HCT116 (cell line): Measurements from ENCODE around the gene FASTKD2. TPM values are rescaled to one million over a fixed set of nuclear protein-coding genes. Genes with fewer than 3 reads are reported as not detected.

Experiments used
- ATAC-seq: fragments of 200-7000 bp; cut with Tn5 transposase; 2 replicates; pipeline ENCODE4 v1.9.1; 2020; ENCODE audit warnings: mild to moderate bottlenecking, moderate library complexity
- BruUV-seq: library from RNA; stranded (reverse); fragments of 400-500 nt; replicated peaks from 2 replicates; lab custom pipeline; 2021; lab: Mats Ljungman, UMichigan
- CTCF ChIA-PET: fragments of 300-600 bp; sonication (Branson Sonifier 250); formaldehyde crosslinking; loops from one replicate; lab custom pipeline; 2021; ENCODE audit warnings: antibody characterized with exemption; lab: Charles Lee
- POLR2A ChIA-PET: fragments of 300-600, 350-600 bp; sonication (Branson Sonifier 250); formaldehyde crosslinking; loops from one replicate; lab custom pipeline; 2021; ENCODE audit warnings: antibody characterized with exemption; lab: Charles Lee
- RAD21 ChIA-PET, 2 experiments: fragments of 300-600 bp; sonication (Branson Sonifier 250); formaldehyde crosslinking; loops; one replicate each; lab custom pipeline; 2023; ENCODE audit warnings: low total read pairs in 2 of 2; ENCODE audit not compliant: uncharacterized antibody in 2 of 2, unreplicated experiment in 2 of 2, low non-redundant PET in 1 of 2; lab: Charles Lee
- DNase-seq: peaks from one replicate; pipeline ENCODE4 v3.0.0-alpha.2; 2010; ENCODE audit warnings: low read depth, low spot score
- H2AFZ ChIP-seq: fragments of 200-600 bp; shearing (Covaris generic), sonication (generic); 2 replicates; pipeline ENCODE4 v1.6.1; 2017; ENCODE audit warnings: low read depth, mixed run types, mixed read lengths, antibody characterized with exemption, low read length; ENCODE audit not compliant: poor library complexity, severe bottlenecking
- H3K27ac ChIP-seq: 2 replicates; pipeline ENCODE4 v1.5.1; 2012; ENCODE audit warnings: low read depth, low read length
- H3K27me3 ChIP-seq: fragments of 200-600 bp; sonication (generic); 2 replicates; pipeline ENCODE4 v1.6.1; 2016; ENCODE audit warnings: mixed run types, low read length, mixed read lengths; ENCODE audit not compliant: insufficient read depth
- H3K36me3 ChIP-seq, 2 experiments: fragments of 200-500 bp in 1 of 2; fragments of 200-600 bp in 1 of 2; sonication (Bioruptor generic) in 1 of 2; sonication (generic) in 1 of 2; 2 replicates each; pipeline versions ENCODE4 v1.5.1 to v1.6.1; 2014 to 2016; ENCODE audit warnings: low read length in 2 of 2, inconsistent platforms in 1 of 2, mixed read lengths in 1 of 2, mixed run types in 1 of 2; ENCODE audit not compliant: insufficient read depth in 2 of 2, control insufficient read depth in 1 of 2
- H3K4me1 ChIP-seq, 2 experiments: fragments of 200-600 bp in 1 of 2; sonication (generic) in 1 of 2; 2 replicates each; pipeline versions ENCODE4 v1.5.1 to v1.6.1; 2012 to 2017; ENCODE audit warnings: low read length in 2 of 2, inconsistent platforms in 1 of 2, mild to moderate bottlenecking in 1 of 2, mixed read lengths in 1 of 2, mixed run types in 1 of 2, moderate library complexity in 1 of 2; ENCODE audit not compliant: insufficient read depth in 2 of 2, control insufficient read depth in 1 of 2
- H3K4me2 ChIP-seq: fragments of 200-600 bp; sonication (generic); 2 replicates; pipeline ENCODE4 v1.6.1; 2017; ENCODE audit warnings: mixed run types, low read length, mixed read lengths
- H3K4me3 ChIP-seq, 2 experiments: fragments of 200-600 bp in 1 of 2; sonication (generic) in 1 of 2; replicated peaks in 1 of 2; 2 replicates each; pipeline ENCODE4 v1.5.1; 2011 to 2016; ENCODE audit warnings: low read length in 2 of 2, control low read depth in 1 of 2, low read depth in 1 of 2, mild to moderate bottlenecking in 1 of 2, mixed read lengths in 1 of 2, mixed run types in 1 of 2
- H3K79me2 ChIP-seq: fragments of 200-600 bp; sonication (generic); 2 replicates; pipeline ENCODE4 v1.6.1; 2017; ENCODE audit warnings: mild to moderate bottlenecking, mixed run types, low read length, moderate library complexity, mixed read lengths; ENCODE audit not compliant: insufficient read depth
- H3K9ac ChIP-seq: fragments of 200-600 bp; sonication (generic); 2 replicates; pipeline ENCODE4 v1.6.1; 2016; ENCODE audit warnings: low read length, mixed read lengths
- H3K9me2 ChIP-seq: fragments of 200-600 bp; sonication (generic), shearing (Covaris generic); 2 replicates; pipeline ENCODE4 v1.6.1; 2017; ENCODE audit warnings: mixed run types, mild to moderate bottlenecking, moderate library complexity; ENCODE audit not compliant: insufficient read depth
- H3K9me3 ChIP-seq, 2 experiments: fragments of 200-500 bp in 1 of 2; fragments of 200-600 bp in 1 of 2; sonication (Bioruptor generic) in 1 of 2; sonication (generic) in 1 of 2; 2 replicates each; pipeline ENCODE4 v1.6.1; 2014 to 2017; ENCODE audit warnings: low read length in 2 of 2, mixed read lengths in 2 of 2, inconsistent platforms in 1 of 2, low read depth in 1 of 2, mild to moderate bottlenecking in 1 of 2, mixed run types in 1 of 2, moderate library complexity in 1 of 2; ENCODE audit not compliant: control insufficient read depth in 1 of 2, insufficient read depth in 1 of 2
- H4K20me1 ChIP-seq: fragments of 200-600 bp; sonication (generic), shearing (Covaris generic); 2 replicates; pipeline ENCODE4 v1.6.1; 2017; ENCODE audit warnings: mixed run types, mild to moderate bottlenecking, moderate library complexity; ENCODE audit not compliant: insufficient read depth
- CEBPB ChIP-seq: IDR thresholded peaks from 2 replicates; pipeline ENCODE4 v1.6.1; 2012; ENCODE audit warnings: low read depth
- CTCF ChIP-seq, 3 experiments: fragments of 200-600 bp in 1 of 3; sonication (generic) in 1 of 3; IDR thresholded peaks in 2 of 3; conservative IDR thresholded peaks in 1 of 3; 2 replicates each; pipeline ENCODE4 v1.5.1; 2012 to 2017; ENCODE audit warnings: low read depth in 2 of 3, low read length in 2 of 3, antibody characterized with exemption in 1 of 3, borderline replicate concordance in 1 of 3, control low read depth in 1 of 3, mild to moderate bottlenecking in 1 of 3, mixed read lengths in 1 of 3, mixed run types in 1 of 3, moderate library complexity in 1 of 3; ENCODE audit not compliant: insufficient read depth in 1 of 3
- ELF1 ChIP-seq: IDR thresholded peaks from 2 replicates; pipeline ENCODE4 v1.6.1; 2012; ENCODE audit warnings: low read depth, borderline replicate concordance
- EZH2 ChIP-seq: fragments of 200-600 bp; sonication (generic); IDR thresholded peaks from 2 replicates; pipeline ENCODE4 v1.6.1; 2017; ENCODE audit warnings: antibody characterized with exemption, mixed run types
- MAX ChIP-seq: IDR thresholded peaks from 2 replicates; pipeline ENCODE4 v1.6.1; 2012
- REST ChIP-seq: IDR thresholded peaks from 2 replicates; pipeline ENCODE4 v1.6.1; 2012; ENCODE audit warnings: low read depth
- SP1 ChIP-seq: IDR thresholded peaks from 2 replicates; pipeline ENCODE4 v1.6.1; 2012; ENCODE audit warnings: low read depth
- TCF7L2 ChIP-seq: IDR thresholded peaks from 2 replicates; pipeline ENCODE4 v1.7.0; 2011; ENCODE audit warnings: borderline replicate concordance, inconsistent platforms; ENCODE audit not compliant: insufficient read depth, insufficient read length; ENCODE audit errors: extremely low read depth
- ZBTB33 ChIP-seq: IDR thresholded peaks from 2 replicates; pipeline ENCODE4 v1.6.1; 2011; ENCODE audit warnings: mild to moderate bottlenecking, low read length, moderate library complexity; ENCODE audit not compliant: insufficient replicate concordance; ENCODE audit errors: extremely low read depth
- intact Hi-C: fragments of 100-400 bp; cut with micrococcal nuclease; formaldehyde crosslinking; loops from 2 replicates; pipeline ENCODE4 v1.10.0; 2022
- total RNA-seq: library from RNA; stranded (reverse); gene quantifications from one replicate; pipeline ENCODE4 v1.2.1, GENCODE V29; 2021; ENCODE audit not compliant: unreplicated experiment

The FASTKD2 gene
- total RNA-seq, 1 experiment from 2014 or later: 24.4 TPM

GRCh38 chr2:206733341-206733740, 32.1 kb upstream of the FASTKD2 start:
- Histone ChIP-seq H3K4me1 (peaks cover 0 to 5% of the 10 kb centered on the region in 2 experiments; a peak in 2 of 4 replicates), H3K9me2 (no peaks in the 10 kb centered on the region), H3K79me2 (no peaks in the 10 kb centered on the region), H4K20me1 (no peaks in the 10 kb centered on the region), H3K36me3 (no peaks in the 10 kb centered on the region), H3K27ac (no peak overlapping the region), H3K27me3 (no peaks in the 10 kb centered on the region), H3K4me3 (no peak overlapping the region), H2AFZ (no peak overlapping the region), H3K9me3 (no peaks in the 10 kb centered on the region), H3K4me2 (no peak overlapping the region), H3K9ac (no peak overlapping the region)
- TF ChIP-seq ELF1 (no peak), MAX (no peak), SP1 (no peak), CEBPB (no peak), TCF7L2 (no peak), ZBTB33 (no peak), CTCF (IDR thresholded peaks at IDR 0.05 in 2 of 3, conservative IDR thresholded peaks at IDR 0.05 in 1 of 3; ENCODE audit: borderline replicate concordance in 1 of 3, insufficient read depth in 1 of 3, low read depth in 2 of 3, low read length in 2 of 3) (no peak), EZH2 (no peak), REST (no peak)
- DNase-seq (no peak), ATAC-seq (no peak)
- ChIA-PET POLR2A (no interaction called here), RAD21 (no interaction called here), CTCF (no interaction called here)
- no TSS peak for BruUV-seq
- intact Hi-C loops: no loop called here
